ENCODE results near the gene ZNF414.
"Not testable (repeated sequence)": the region's sequence is repeated elsewhere in the genome, so short reads cannot be mapped to it uniquely, and the experiment has no call there.

The ZNF414 gene

GRCh38 chr19:8513687-8514504 is at the start of gene ZNF414:
ZNF414 (minus strand) TSS chr19:8514167; CDS start chr19:8514046, 121 bp downstream.
- DNase-seq (ENCODE audit: low read depth) = peak; percentile 94

- DNase-seq (ENCODE audit: low read depth) = no peak
Measured at GRCh38 chr19:8561075-8561764, 47.3 kb upstream of the ZNF414 start.

GRCh38 chr19:8558325-8558724 is 44.4 kb upstream of the ZNF414 start:
- DNase-seq (ENCODE audit: low read depth) = no peak

GRCh38 chr19:8557642-8558238 is 43.8 kb upstream of the ZNF414 start:
- no peak for DNase-seq (ENCODE audit: low read depth)

- not testable (repeated sequence) for DNase-seq (ENCODE audit: low read depth)
Measured at GRCh38 chr19:8553729-8554128, 39.8 kb upstream of the ZNF414 start.

- no peak for DNase-seq (ENCODE audit: low read depth)
Measured at GRCh38 chr19:8552810-8553209, 38.8 kb upstream of the ZNF414 start.

GRCh38 chr19:8550070-8550469 is 36.1 kb upstream of the ZNF414 start:
- DNase-seq (ENCODE audit: low read depth) = no peak

- no peak for DNase-seq (ENCODE audit: low read depth)
Measured at GRCh38 chr19:8545743-8546142, 31.8 kb upstream of the ZNF414 start.

GRCh38 chr19:8544168-8544567 is 30.2 kb upstream of the ZNF414 start:
- DNase-seq (ENCODE audit: low read depth) = no peak

- DNase-seq (ENCODE audit: low read depth) = no peak
Measured at GRCh38 chr19:8539621-8540149, 25.7 kb upstream of the ZNF414 start.

- DNase-seq (ENCODE audit: low read depth) = no peak
Measured at GRCh38 chr19:8537099-8537498, 23.1 kb upstream of the ZNF414 start.

- no peak for DNase-seq (ENCODE audit: low read depth)
Measured at GRCh38 chr19:8536282-8536681, 22.3 kb upstream of the ZNF414 start.

GRCh38 chr19:8532225-8532624 is 18.3 kb upstream of the ZNF414 start:
- DNase-seq (ENCODE audit: low read depth) = no peak

GRCh38 chr19:8531470-8531869 is 17.5 kb upstream of the ZNF414 start:
- DNase-seq (ENCODE audit: low read depth) = no peak

- no peak for DNase-seq (ENCODE audit: low read depth)
Measured at GRCh38 chr19:8530061-8530679, 16.2 kb upstream of the ZNF414 start.

- no peak for DNase-seq (ENCODE audit: low read depth)
Measured at GRCh38 chr19:8529369-8530006, 15.5 kb upstream of the ZNF414 start.

- DNase-seq (ENCODE audit: low read depth) = no peak
Measured at GRCh38 chr19:8528500-8528899, 14.5 kb upstream of the ZNF414 start.

- no peak for DNase-seq (ENCODE audit: low read depth)
Measured at GRCh38 chr19:8526345-8527091, 12.6 kb upstream of the ZNF414 start.

- no peak for DNase-seq (ENCODE audit: low read depth)
Measured at GRCh38 chr19:8525401-8525684, 11.4 kb upstream of the ZNF414 start.

GRCh38 chr19:8519388-8519787 is 5.4 kb upstream of the ZNF414 start:
- no peak for DNase-seq (ENCODE audit: low read depth)

- DNase-seq (ENCODE audit: low read depth) = no peak
Measured at GRCh38 chr19:8518536-8518935, 4.6 kb upstream of the ZNF414 start.

All from stimulated activated CD8-positive, alpha-beta memory T cell treated with anti-CD3 and anti-CD28 coated beads, Interleukin-4, amount 100 ng/mL, for 24 hours (primary cell).